ENCODE results near the gene OSBPL6. TPM values are rescaled to one million over a fixed set of nuclear protein-coding genes. Genes with fewer than 3 reads are reported as not detected.

Gene OSBPL6
- total and polyA plus RNA-seq, 2 donors (not counting 1 experiment from before 2014, with no cell fraction given), result 0.06 TPM; not detected in 1

DNA sequence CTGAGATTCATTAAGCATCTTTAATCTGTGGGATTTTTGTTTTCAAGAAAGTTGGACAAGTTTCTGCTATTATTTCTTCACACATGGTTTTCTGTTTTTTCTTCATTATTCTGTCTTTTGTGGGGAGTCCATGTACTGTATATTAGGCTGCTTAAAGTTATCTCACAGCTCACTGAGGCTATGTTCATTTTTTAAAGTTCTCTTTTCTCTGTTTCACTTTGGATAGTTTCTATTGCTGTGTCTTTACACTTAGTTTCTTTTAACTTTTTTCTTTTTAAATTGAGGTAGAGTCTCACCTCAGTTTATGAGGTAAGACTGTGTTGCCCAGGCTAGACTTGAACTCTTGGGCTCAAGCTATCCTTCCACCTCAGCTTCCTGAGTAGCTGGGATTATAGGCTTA, 8.6 kb downstream of the OSBPL6 start:
- Histone ChIP-seq H2AFZ (ENCODE audit: insufficient read depth, low read depth, low read length, poor library complexity, severe bottlenecking) (no peak overlapping the region), H3K9ac (ENCODE audit: low read length) (no peak overlapping the region), H3K4me1 (ENCODE audit: control insufficient read depth in 2 of 2, insufficient read depth in 2 of 2, low read length in 2 of 2) (no peaks in the 10 kb centered on the region), H3K4me2 (replicated peaks; ENCODE audit: low read depth, low read length, poor library complexity, severe bottlenecking) (no peak overlapping the region), H3K79me2 (ENCODE audit: control insufficient read depth, insufficient read depth, low read length) (no peaks in the 10 kb centered on the region), H3K36me3 (replicated peaks in 1 of 2; ENCODE audit: control extremely low read depth in 1 of 2, control insufficient read depth in 1 of 2, extremely low read depth in 1 of 2, insufficient read depth in 2 of 2, low read length in 1 of 2) (no peaks in the 10 kb centered on the region), H4K20me1 (ENCODE audit: control insufficient read depth, insufficient read depth, low read length, poor library complexity, severe bottlenecking) (no peaks in the 10 kb centered on the region), H3K27me3 (replicated peaks in 1 of 4; ENCODE audit: control extremely low read depth in 1 of 4, control insufficient read depth in 3 of 4, insufficient read depth in 4 of 4, low read length in 3 of 4) (peaks cover 0 to 14% (median 6%) of the 10 kb centered on the region in 4 experiments), H3K4me3 (ENCODE audit: control extremely low read depth in 1 of 5, extremely low read depth in 1 of 5, insufficient read depth in 1 of 5, low read depth in 2 of 5, low read length in 4 of 5) (no peak overlapping the region), H3K27ac (ENCODE audit: low read length in 2 of 2) (no peak overlapping the region), H3K9me3 (ENCODE audit: control extremely low read depth in 1 of 3, control insufficient read depth in 2 of 3, insufficient read depth in 1 of 3, low read length in 2 of 3) (no peaks in the 10 kb centered on the region)
- Mint-ChIP-seq H3K27ac (no peak overlapping the region), H3K4me1 (no peaks in the 10 kb centered on the region), H3K4me3 (no peak overlapping the region), H3K9me3 (ENCODE audit: insufficient read depth) (no peaks in the 10 kb centered on the region), H3K27me3 (peaks cover 42% of the 10 kb centered on the region)
- no peak for ATAC-seq (ENCODE audit: low read depth)
- CTCF ChIA-PET, result no interaction called here
- intact Hi-C loops (cut with micrococcal nuclease), result no loop called here
- no peak for DNase-seq
- TF ChIP-seq, protein P1, sequence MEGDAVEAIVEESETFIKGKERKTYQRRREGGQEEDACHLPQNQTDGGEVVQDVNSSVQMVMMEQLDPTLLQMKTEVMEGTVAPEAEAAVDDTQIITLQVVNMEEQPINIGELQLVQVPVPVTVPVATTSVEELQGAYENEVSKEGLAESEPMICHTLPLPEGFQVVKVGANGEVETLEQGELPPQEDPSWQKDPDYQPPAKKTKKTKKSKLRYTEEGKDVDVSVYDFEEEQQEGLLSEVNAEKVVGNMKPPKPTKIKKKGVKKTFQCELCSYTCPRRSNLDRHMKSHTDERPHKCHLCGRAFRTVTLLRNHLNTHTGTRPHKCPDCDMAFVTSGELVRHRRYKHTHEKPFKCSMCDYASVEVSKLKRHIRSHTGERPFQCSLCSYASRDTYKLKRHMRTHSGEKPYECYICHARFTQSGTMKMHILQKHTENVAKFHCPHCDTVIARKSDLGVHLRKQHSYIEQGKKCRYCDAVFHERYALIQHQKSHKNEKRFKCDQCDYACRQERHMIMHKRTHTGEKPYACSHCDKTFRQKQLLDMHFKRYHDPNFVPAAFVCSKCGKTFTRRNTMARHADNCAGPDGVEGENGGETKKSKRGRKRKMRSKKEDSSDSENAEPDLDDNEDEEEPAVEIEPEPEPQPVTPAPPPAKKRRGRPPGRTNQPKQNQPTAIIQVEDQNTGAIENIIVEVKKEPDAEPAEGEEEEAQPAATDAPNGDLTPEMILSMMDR (IDR thresholded peaks at IDR 0.05), result no peak
- TF ChIP-seq EZH2 (IDR thresholded peaks at IDR 0.05; ENCODE audit: borderline replicate concordance, insufficient read depth, low read depth, low read length, poor library complexity, severe bottlenecking), result no peak
- POLR2A ChIA-PET, result interaction anchor here (0.6 kb wide), 1 partner anchor 16 kb away, joined by 6 read pairs; no protein-coding TSS in a partner anchor

DNA sequence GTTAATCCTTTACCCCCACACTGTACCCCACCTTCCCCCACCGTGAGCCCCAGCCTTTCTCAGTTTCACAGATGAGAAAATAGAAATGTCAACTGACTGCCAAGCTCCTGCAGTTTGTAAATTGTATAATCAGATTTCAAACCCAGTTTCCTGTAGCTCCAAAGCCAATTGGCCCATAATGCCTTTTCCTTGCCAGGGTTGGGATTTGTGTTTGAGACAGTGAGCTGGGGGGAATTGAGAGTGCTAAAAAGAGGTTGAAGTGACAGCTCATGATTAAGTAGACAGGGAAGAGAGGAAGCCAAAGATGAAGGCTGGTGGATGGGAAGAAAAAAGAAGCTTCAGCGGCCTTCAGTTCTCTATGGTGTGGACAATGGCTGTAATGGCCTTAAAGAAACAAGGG, 10.7 kb downstream of the OSBPL6 start:
- Mint-ChIP-seq H3K27me3 (peaks cover 41% of the 10 kb centered on the region), H3K4me3 (no peak overlapping the region), H3K4me1 (no peaks in the 10 kb centered on the region), H3K9me3 (ENCODE audit: insufficient read depth) (no peaks in the 10 kb centered on the region), H3K27ac (no peak overlapping the region)
- Histone ChIP-seq H3K4me3 (ENCODE audit: control extremely low read depth in 1 of 5, extremely low read depth in 1 of 5, insufficient read depth in 1 of 5, low read depth in 2 of 5, low read length in 4 of 5) (no peak overlapping the region), H3K4me2 (replicated peaks; ENCODE audit: low read depth, low read length, poor library complexity, severe bottlenecking) (no peak overlapping the region), H3K27ac (ENCODE audit: low read length in 2 of 2) (no peak overlapping the region), H3K4me1 (ENCODE audit: control insufficient read depth in 2 of 2, insufficient read depth in 2 of 2, low read length in 2 of 2) (no peaks in the 10 kb centered on the region), H3K36me3 (replicated peaks in 1 of 2; ENCODE audit: control extremely low read depth in 1 of 2, control insufficient read depth in 1 of 2, extremely low read depth in 1 of 2, insufficient read depth in 2 of 2, low read length in 1 of 2) (no peaks in the 10 kb centered on the region), H2AFZ (ENCODE audit: insufficient read depth, low read depth, low read length, poor library complexity, severe bottlenecking) (no peak overlapping the region), H4K20me1 (ENCODE audit: control insufficient read depth, insufficient read depth, low read length, poor library complexity, severe bottlenecking) (no peaks in the 10 kb centered on the region), H3K9me3 (ENCODE audit: control extremely low read depth in 1 of 3, control insufficient read depth in 2 of 3, insufficient read depth in 1 of 3, low read length in 2 of 3) (no peaks in the 10 kb centered on the region), H3K27me3 (replicated peaks in 1 of 4; ENCODE audit: control extremely low read depth in 1 of 4, control insufficient read depth in 3 of 4, insufficient read depth in 4 of 4, low read length in 3 of 4) (peaks cover 0 to 3% (median under 1%) of the 10 kb centered on the region in 4 experiments), H3K9ac (ENCODE audit: low read length) (no peak overlapping the region), H3K79me2 (ENCODE audit: control insufficient read depth, insufficient read depth, low read length) (no peaks in the 10 kb centered on the region)
- no peak for DNase-seq
- TF ChIP-seq, protein P1 (IDR thresholded peaks at IDR 0.05), result no peak
- TF ChIP-seq EZH2 (IDR thresholded peaks at IDR 0.05; ENCODE audit: borderline replicate concordance, insufficient read depth, low read depth, low read length, poor library complexity, severe bottlenecking), result no peak
- CTCF ChIA-PET, result no interaction called here
- ATAC-seq (ENCODE audit: low read depth), result no peak
- 100% methylated on average over 1 of the region's 2 CpGs for WGBS (ENCODE audit: insufficient coverage)
- intact Hi-C loops (cut with micrococcal nuclease), result no loop called here
- POLR2A ChIA-PET, result no interaction called here
